ENCODE results near the gene PRR33. TPM values are rescaled to one million over a fixed set of nuclear protein-coding genes. Genes with fewer than 3 reads are reported as not detected.

The PRR33 gene
- total RNA-seq, 1 donor from 2014 or later: not detected

GRCh38 chr11:1933416-1934334, 42.0 kb upstream of the PRR33 start:
- peak overlapping the region; percentile 36 for H3K27ac Mint-ChIP-seq
- H3K4me3 Mint-ChIP-seq: no peak overlapping the region
- H3K9me3 Mint-ChIP-seq: no peaks in the 10 kb centered on the region
- TF ChIP-seq CTCF (IDR thresholded peaks at IDR 0.05; ENCODE audit: unreplicated experiment): no peak
- peaks cover 36% of the 10 kb centered on the region for H3K4me1 Mint-ChIP-seq
- H3K36me3 Mint-ChIP-seq: no peaks in the 10 kb centered on the region
- peak; percentile 9 to 30 for DNase-seq (ENCODE audit: low spot score in 2 of 2, unreplicated experiment in 2 of 2)
- H3K27me3 Mint-ChIP-seq (ENCODE audit: low read depth): no peaks in the 10 kb centered on the region

GRCh38 chr11:1932681-1933080, 41.0 kb upstream of the PRR33 start:
- no peak for TF ChIP-seq CTCF (IDR thresholded peaks at IDR 0.05; ENCODE audit: unreplicated experiment)
- Mint-ChIP-seq H3K9me3 (no peaks in the 10 kb centered on the region), H3K27ac (no peak overlapping the region), H3K27me3 (ENCODE audit: low read depth) (no peaks in the 10 kb centered on the region), H3K4me1 (peaks cover 30% of the 10 kb centered on the region), H3K4me3 (no peak overlapping the region), H3K36me3 (no peaks in the 10 kb centered on the region)
- peak in 1 of 2 experiments; percentile 6 for DNase-seq (ENCODE audit: low spot score in 2 of 2, unreplicated experiment in 2 of 2)

GRCh38 chr11:1932105-1932480, 40.4 kb upstream of the PRR33 start:
- Mint-ChIP-seq H3K27ac (peak overlapping the region; percentile 94), H3K4me3 (peak overlapping the region; percentile 22), H3K9me3 (no peaks in the 10 kb centered on the region), H3K4me1 (peaks cover 34% of the 10 kb centered on the region), H3K27me3 (ENCODE audit: low read depth) (no peaks in the 10 kb centered on the region), H3K36me3 (no peaks in the 10 kb centered on the region)
- no peak for TF ChIP-seq CTCF (IDR thresholded peaks at IDR 0.05; ENCODE audit: unreplicated experiment)
- peak; percentile 12 to 35 for DNase-seq (ENCODE audit: low spot score in 2 of 2, unreplicated experiment in 2 of 2)

- H3K27me3 Mint-ChIP-seq (ENCODE audit: low read depth): no peaks in the 10 kb centered on the region
- no peaks in the 10 kb centered on the region for H3K9me3 Mint-ChIP-seq
- peak in 1 of 2 experiments; percentile 42 for DNase-seq (ENCODE audit: low spot score in 2 of 2, unreplicated experiment in 2 of 2)
- no peak for TF ChIP-seq CTCF (IDR thresholded peaks at IDR 0.05; ENCODE audit: unreplicated experiment)
- peak overlapping the region; percentile 22 for H3K4me3 Mint-ChIP-seq
- H3K4me1 Mint-ChIP-seq: peaks cover 39% of the 10 kb centered on the region
- peak overlapping the region; percentile 94 for H3K27ac Mint-ChIP-seq
- no peaks in the 10 kb centered on the region for H3K36me3 Mint-ChIP-seq
Observed at GRCh38 chr11:1931341-1932104, 39.8 kb upstream of the PRR33 start.

GRCh38 chr11:1930462-1930830, 38.8 kb upstream of the PRR33 start:
- Mint-ChIP-seq H3K4me3 (no peak overlapping the region), H3K27me3 (ENCODE audit: low read depth) (no peaks in the 10 kb centered on the region), H3K27ac (peak overlapping the region; percentile 94), H3K36me3 (no peaks in the 10 kb centered on the region), H3K9me3 (no peaks in the 10 kb centered on the region), H3K4me1 (peaks cover 45% of the 10 kb centered on the region)
- no peak for DNase-seq (ENCODE audit: low spot score in 2 of 2, unreplicated experiment in 2 of 2)
- no peak for TF ChIP-seq CTCF (IDR thresholded peaks at IDR 0.05; ENCODE audit: unreplicated experiment)

All from mesothelial cell of epicardium (in vitro differentiated cells).